Naive B cell (primary cell): ENCODE results near the gene KRT74. TPM values are rescaled to one million over a fixed set of nuclear protein-coding genes. Genes with fewer than 3 reads are reported as not detected.
A peak's percentile ranks its signal among the peaks of the same experiment; 100 is the strongest.
"Not testable (repeated sequence)": the region's sequence is repeated elsewhere in the genome, so short reads cannot be mapped to it uniquely, and the experiment has no call there.

ENCODE experiments used
- ATAC-seq, 2 donors: fragments of 150-1000 bp; cut with Tn5 transposase; 2 replicates each; pipeline ENCODE4 v1.10.0; 2021; ENCODE audit warnings: low read depth in 2 of 2, mild to moderate bottlenecking in 2 of 2, moderate library complexity in 2 of 2
- DNase-seq: peaks from one replicate; pipeline ENCODE4 v3.0.0; 2022
- H3K27ac Mint-ChIP-seq, 6 donors: one replicate each; pipeline ENCODE4 v1.8.0; 2020 to 2022; ENCODE audit warnings: mild to moderate bottlenecking in 6 of 6, mixed read lengths in 6 of 6, moderate library complexity in 5 of 6, inconsistent platforms in 2 of 6
- H3K27me3 Mint-ChIP-seq, 3 donors: one replicate each; pipeline ENCODE4 v1.8.0; 2021 to 2022; ENCODE audit warnings: mixed read lengths in 3 of 3, mild to moderate bottlenecking in 1 of 3
- H3K36me3 Mint-ChIP-seq, 2 donors: one replicate each; pipeline ENCODE4 v1.8.0; 2020 to 2022; ENCODE audit warnings: mixed read lengths in 2 of 2, inconsistent platforms in 1 of 2, mild to moderate bottlenecking in 1 of 2
- H3K4me1 Mint-ChIP-seq, 3 donors: one replicate each; pipeline ENCODE4 v1.8.0; 2020 to 2022; ENCODE audit warnings: mixed read lengths in 3 of 3, inconsistent platforms in 1 of 3, mild to moderate bottlenecking in 1 of 3, moderate library complexity in 1 of 3
- H3K4me3 Mint-ChIP-seq, 8 donors: one replicate each; pipeline ENCODE4 v1.8.0; 2020 to 2022; ENCODE audit warnings: mild to moderate bottlenecking in 8 of 8, mixed read lengths in 8 of 8, moderate library complexity in 8 of 8, inconsistent platforms in 2 of 8
- H3K9me3 Mint-ChIP-seq, 7 donors: one replicate each; pipeline ENCODE4 v1.8.0; 2020 to 2022; ENCODE audit warnings: mixed read lengths in 7 of 7, mild to moderate bottlenecking in 5 of 7, inconsistent platforms in 2 of 7, moderate library complexity in 1 of 7
- polyA plus RNA-seq, 6 donors: library from polyadenylated mRNA; unstranded; fragments of 300-500 nt; fragmentation: Illumina TruSeq; gene quantifications; one replicate each; pipeline ENCODE4 v1.2.3, GENCODE V29; 2021; ENCODE audit warnings: low read depth in 6 of 6

KRT74 gene
- polyA plus RNA-seq, 6 donors from 2014 or later, result not detected

DNA sequence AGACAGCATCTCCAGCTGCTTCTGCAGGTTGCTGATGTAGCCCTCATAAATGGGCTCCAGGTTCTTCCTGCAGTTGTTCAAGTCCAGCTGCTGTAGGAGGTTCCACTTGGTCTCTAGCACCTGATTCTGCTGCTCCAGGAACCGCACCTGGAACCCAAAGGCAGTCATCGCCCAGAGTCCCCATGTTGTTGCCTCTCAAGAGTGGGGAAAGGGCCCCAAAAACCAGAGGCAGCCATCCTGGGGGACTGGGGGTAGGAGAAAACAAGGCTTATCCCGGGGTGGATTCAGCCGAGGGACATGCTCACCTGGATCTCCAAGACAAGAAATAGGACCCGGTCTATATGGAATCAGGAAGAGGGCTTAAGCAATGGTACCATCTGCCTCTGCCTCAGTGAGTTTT, 25.3 kb upstream of the KRT74 start:
- no peaks in the 10 kb centered on the region for H3K4me1 Mint-ChIP-seq
- no peaks in the 10 kb centered on the region for H3K36me3 Mint-ChIP-seq
- no peak overlapping the region for H3K4me3 Mint-ChIP-seq
- H3K9me3 Mint-ChIP-seq, result peaks cover 0 to 6% (median 0%) of the 10 kb centered on the region in 7 donors
- ATAC-seq (no peak), DNase-seq (no peak)
- peak overlapping the region in 1 of 6 donors; percentile 2 for H3K27ac Mint-ChIP-seq
- H3K27me3 Mint-ChIP-seq, result peaks cover 49 to 57% (median 50%) of the 10 kb centered on the region in 3 donors

GRCh38 chr12:52594237-52594636, 20.6 kb upstream of the KRT74 start:
- not testable (repeated sequence) for H3K9me3 Mint-ChIP-seq

GRCh38 chr12:52591521-52591920, 17.9 kb upstream of the KRT74 start:
- H3K4me1 Mint-ChIP-seq, result no peaks in the 10 kb centered on the region
- no peak overlapping the region for H3K27ac Mint-ChIP-seq
- ATAC-seq, result no peak
- H3K36me3 Mint-ChIP-seq, result no peaks in the 10 kb centered on the region
- H3K9me3 Mint-ChIP-seq, result peaks cover 0 to 4% (median 0%) of the 10 kb centered on the region in 7 donors
- no peak overlapping the region for H3K4me3 Mint-ChIP-seq
- DNase-seq, result no peak
- H3K27me3 Mint-ChIP-seq, result peaks cover 12 to 43% (median 14%) of the 10 kb centered on the region in 3 donors

More at GRCh38 chr12:52594237-52594636, 20.6 kb upstream of the KRT74 start:
- not testable (repeated sequence) for DNase-seq, ATAC-seq, H3K36me3 Mint-ChIP-seq, H3K27ac Mint-ChIP-seq, H3K4me3 Mint-ChIP-seq, H3K4me1 Mint-ChIP-seq
- peaks cover 24 to 48% (median 30%) of the 10 kb centered on the region in 3 donors for H3K27me3 Mint-ChIP-seq

GRCh38 chr12:52590021-52590420, 16.4 kb upstream of the KRT74 start:
- Mint-ChIP-seq H3K4me1 (peaks cover 0 to 1% (median 0%) of the 10 kb centered on the region in 3 donors), H3K27me3 (peaks cover 8 to 43% (median 14%) of the 10 kb centered on the region in 3 donors), H3K9me3 (peaks cover 0 to 4% (median 0%) of the 10 kb centered on the region in 7 donors), H3K4me3 (no peak overlapping the region), H3K36me3 (no peaks in the 10 kb centered on the region), H3K27ac (no peak overlapping the region)
- no peak for ATAC-seq
- DNase-seq, result no peak

GRCh38 chr12:52587563-52587962, 13.9 kb upstream of the KRT74 start:
- Mint-ChIP-seq H3K27ac (no peak overlapping the region), H3K4me1 (peaks cover 0 to 4% (median 0%) of the 10 kb centered on the region in 3 donors), H3K9me3 (no peaks in the 10 kb centered on the region), H3K27me3 (peaks cover 8 to 34% (median 8%) of the 10 kb centered on the region in 3 donors), H3K36me3 (no peaks in the 10 kb centered on the region), H3K4me3 (no peak overlapping the region)
- DNase-seq, result no peak
- ATAC-seq, result no peak

DNA sequence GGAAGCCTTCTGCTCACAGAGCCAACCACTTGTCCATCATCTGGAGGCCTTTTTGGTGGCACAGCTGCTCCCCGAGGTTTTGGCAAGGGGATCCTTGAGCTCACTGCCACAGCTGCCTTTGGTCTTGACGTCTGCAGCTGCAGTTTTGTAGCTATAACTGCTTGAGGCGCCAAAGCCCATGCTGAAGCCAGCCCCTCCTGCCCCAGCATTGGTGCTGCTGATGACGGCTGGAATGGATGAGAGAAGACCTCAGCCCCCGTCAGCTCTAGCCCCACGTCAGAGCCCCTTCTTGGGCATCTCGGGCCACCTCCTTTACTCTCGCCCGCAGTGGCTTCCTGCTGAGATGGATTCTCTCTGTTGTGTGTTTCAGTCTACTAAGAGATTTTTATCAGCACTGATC, 12.3 kb upstream of the KRT74 start:
- ATAC-seq (no peak), DNase-seq (no peak)
- Mint-ChIP-seq H3K36me3 (no peaks in the 10 kb centered on the region), H3K27me3 (peaks cover 4 to 36% (median 11%) of the 10 kb centered on the region in 3 donors), H3K4me3 (no peak overlapping the region), H3K9me3 (no peaks in the 10 kb centered on the region), H3K4me1 (peaks cover 0 to 4% (median 0%) of the 10 kb centered on the region in 3 donors), H3K27ac (no peak overlapping the region)

DNA sequence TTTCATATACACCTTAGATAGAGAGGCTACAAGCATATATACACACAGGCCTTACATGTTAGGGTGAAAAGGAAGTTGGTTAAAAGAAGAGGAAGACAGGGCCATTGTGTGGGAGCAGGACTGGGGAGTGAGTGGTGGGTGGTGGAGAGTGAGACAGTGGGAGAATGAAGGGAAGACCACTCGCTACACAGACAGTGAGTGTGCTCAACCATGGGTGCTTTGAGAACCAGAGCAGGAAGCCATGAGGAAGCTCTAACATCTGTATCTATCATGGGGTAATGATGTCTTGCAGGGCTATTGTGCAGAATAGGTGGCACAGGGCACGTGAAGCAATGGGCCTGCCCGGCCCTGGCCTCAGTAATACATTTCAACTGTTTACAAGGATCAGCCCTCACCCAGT, 11.4 kb upstream of the KRT74 start:
- ATAC-seq (no peak), DNase-seq (no peak)
- H3K27me3 Mint-ChIP-seq, result peaks cover 0 to 36% (median 16%) of the 10 kb centered on the region in 3 donors
- peaks cover 0 to 4% (median 0%) of the 10 kb centered on the region in 3 donors for H3K4me1 Mint-ChIP-seq
- H3K4me3 Mint-ChIP-seq, result no peak overlapping the region
- H3K9me3 Mint-ChIP-seq, result no peaks in the 10 kb centered on the region
- H3K27ac Mint-ChIP-seq, result no peak overlapping the region
- no peaks in the 10 kb centered on the region for H3K36me3 Mint-ChIP-seq

DNA sequence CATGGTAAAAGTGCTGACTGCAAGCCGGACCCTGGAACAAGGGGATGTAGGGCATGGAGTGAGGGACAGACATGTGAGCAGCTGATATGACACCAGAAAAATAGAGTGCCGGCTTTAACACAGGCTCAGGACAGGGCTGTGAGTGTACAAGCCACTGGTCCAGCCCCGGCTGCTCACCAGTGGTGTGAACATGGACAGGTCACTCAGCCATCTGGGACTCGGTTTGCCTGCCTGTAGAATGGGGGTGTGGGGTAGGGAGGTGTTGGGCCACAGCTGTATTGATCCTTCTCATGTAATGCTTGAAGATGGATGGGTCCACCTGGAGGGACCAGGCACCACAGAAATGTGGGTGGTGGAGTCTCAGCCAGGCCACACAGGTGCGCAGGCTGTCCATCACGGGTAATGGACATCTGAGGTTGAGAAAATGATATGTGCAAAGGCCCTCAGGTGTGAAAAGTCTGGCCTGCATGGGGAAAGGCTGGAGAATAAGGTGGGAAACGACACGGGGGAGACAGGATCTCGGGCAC, 10.6 kb upstream of the KRT74 start:
- Mint-ChIP-seq H3K27ac (no peak overlapping the region), H3K36me3 (no peaks in the 10 kb centered on the region), H3K27me3 (peaks cover 0 to 41% (median 21%) of the 10 kb centered on the region in 3 donors), H3K4me1 (peaks cover 0 to 4% (median 0%) of the 10 kb centered on the region in 3 donors), H3K4me3 (no peak overlapping the region), H3K9me3 (no peaks in the 10 kb centered on the region)
- ATAC-seq (no peak), DNase-seq (no peak)

- Mint-ChIP-seq H3K27me3 (peaks cover 0 to 38% (median 21%) of the 10 kb centered on the region in 3 donors), H3K36me3 (no peaks in the 10 kb centered on the region), H3K27ac (no peak overlapping the region), H3K4me3 (no peak overlapping the region), H3K9me3 (no peaks in the 10 kb centered on the region), H3K4me1 (peaks cover 0 to 4% (median 0%) of the 10 kb centered on the region in 3 donors)
- no peak for ATAC-seq
- DNase-seq, result peak; percentile 2
These were observed 9.4 kb upstream of the KRT74 start for GRCh38 chr12:52582971-52583456.

- Mint-ChIP-seq H3K36me3 (no peaks in the 10 kb centered on the region), H3K27ac (no peak overlapping the region), H3K4me3 (no peak overlapping the region), H3K27me3 (peaks cover 0 to 37% (median 21%) of the 10 kb centered on the region in 3 donors), H3K4me1 (peaks cover 0 to 4% (median 0%) of the 10 kb centered on the region in 3 donors), H3K9me3 (no peaks in the 10 kb centered on the region)
- ATAC-seq (no peak), DNase-seq (no peak)
These were observed 8.8 kb upstream of the KRT74 start for GRCh38 chr12:52582486-52582885.

GRCh38 chr12:52581481-52581880, 7.8 kb upstream of the KRT74 start:
- peak overlapping the region in 1 of 6 donors; percentile 43 for H3K27ac Mint-ChIP-seq
- H3K36me3 Mint-ChIP-seq, result no peaks in the 10 kb centered on the region
- H3K4me3 Mint-ChIP-seq, result no peak overlapping the region
- DNase-seq (no peak), ATAC-seq (no peak)
- H3K27me3 Mint-ChIP-seq, result peaks cover 0 to 30% (median 21%) of the 10 kb centered on the region in 3 donors
- no peaks in the 10 kb centered on the region for H3K9me3 Mint-ChIP-seq
- peaks cover 0 to 4% (median 0%) of the 10 kb centered on the region in 3 donors for H3K4me1 Mint-ChIP-seq

DNA sequence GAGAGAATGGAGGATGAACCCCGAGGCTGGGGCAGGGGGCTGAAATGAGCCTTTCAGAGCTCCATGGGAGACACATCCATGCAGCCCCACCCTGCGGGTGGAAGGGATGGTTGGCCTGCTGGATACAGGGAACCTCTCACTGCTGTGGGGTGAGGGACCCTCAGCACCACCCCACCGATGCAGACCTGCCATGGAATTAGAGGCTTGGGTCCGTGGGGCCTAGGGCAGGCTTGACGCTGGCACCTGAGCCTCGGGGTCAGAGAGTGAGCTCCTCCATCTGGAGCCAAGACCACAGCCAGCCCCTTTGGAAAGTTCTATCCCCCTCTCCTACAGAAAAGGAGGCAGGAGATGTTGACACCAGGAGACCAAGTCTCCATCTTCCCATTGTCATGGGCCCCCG, 7.4 kb upstream of the KRT74 start:
- DNase-seq (no peak), ATAC-seq (no peak)
- no peak overlapping the region for H3K4me3 Mint-ChIP-seq
- peaks cover 2 to 34% (median 21%) of the 10 kb centered on the region in 3 donors for H3K27me3 Mint-ChIP-seq
- H3K9me3 Mint-ChIP-seq, result no peaks in the 10 kb centered on the region
- peak overlapping the region in 1 of 6 donors; percentile 43 for H3K27ac Mint-ChIP-seq
- no peaks in the 10 kb centered on the region for H3K36me3 Mint-ChIP-seq
- peaks cover 0 to 4% (median 0%) of the 10 kb centered on the region in 3 donors for H3K4me1 Mint-ChIP-seq

DNA sequence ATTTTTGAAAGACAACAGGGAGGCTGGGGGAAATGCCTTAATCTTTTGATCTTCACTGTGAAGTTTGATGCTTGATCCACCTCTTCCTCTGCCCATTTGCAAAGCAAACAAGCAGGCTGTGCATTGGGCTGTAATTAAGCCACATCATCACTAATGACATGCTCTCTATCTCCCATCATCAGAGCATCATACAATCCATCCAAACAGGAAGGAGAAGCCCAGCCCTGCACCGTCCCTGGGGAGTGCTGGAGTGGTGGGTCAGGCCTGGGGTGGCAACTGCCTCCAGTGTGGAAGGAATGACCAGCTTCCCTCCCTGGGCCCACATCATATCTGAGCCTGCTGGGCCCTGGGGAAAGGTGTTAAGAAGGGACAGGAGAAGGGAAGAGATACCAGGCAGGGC, 6.9 kb upstream of the KRT74 start:
- no peaks in the 10 kb centered on the region for H3K9me3 Mint-ChIP-seq
- H3K27me3 Mint-ChIP-seq, result peaks cover 5 to 36% (median 21%) of the 10 kb centered on the region in 3 donors
- H3K4me1 Mint-ChIP-seq, result peaks cover 0 to 4% (median 0%) of the 10 kb centered on the region in 3 donors
- ATAC-seq (no peak), DNase-seq (no peak)
- H3K4me3 Mint-ChIP-seq, result no peak overlapping the region
- H3K27ac Mint-ChIP-seq, result no peak overlapping the region
- no peaks in the 10 kb centered on the region for H3K36me3 Mint-ChIP-seq
